Putamen (tissue), 1 donor: ENCODE measurements around the gene TAB2.

Experiments used
- DNase-seq: peaks from one replicate; pipeline ENCODE4 v3.0.0-alpha.2; 2016; ENCODE audit warnings: low spot score

The TAB2 gene

DNA sequence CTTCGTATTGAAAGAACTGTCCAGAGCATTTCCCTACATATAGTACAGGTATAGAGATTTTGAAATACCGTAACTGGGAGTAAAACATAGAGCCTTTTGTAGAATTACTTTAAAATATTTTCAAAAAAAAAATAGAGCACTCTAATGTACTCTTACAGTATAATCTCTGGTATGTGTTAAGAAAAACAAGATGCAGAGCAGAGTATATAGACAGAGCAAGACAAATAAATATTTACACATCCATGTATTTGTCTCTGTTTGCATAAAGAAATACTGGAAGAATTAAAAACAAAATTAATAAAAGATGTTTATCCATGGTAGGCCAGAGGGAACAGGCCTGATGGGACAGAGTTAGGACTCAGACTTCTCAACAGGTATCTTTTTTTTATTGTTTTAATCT, 54.5 kb downstream of the TAB2 start:
- DNase-seq, result no peak

DNA sequence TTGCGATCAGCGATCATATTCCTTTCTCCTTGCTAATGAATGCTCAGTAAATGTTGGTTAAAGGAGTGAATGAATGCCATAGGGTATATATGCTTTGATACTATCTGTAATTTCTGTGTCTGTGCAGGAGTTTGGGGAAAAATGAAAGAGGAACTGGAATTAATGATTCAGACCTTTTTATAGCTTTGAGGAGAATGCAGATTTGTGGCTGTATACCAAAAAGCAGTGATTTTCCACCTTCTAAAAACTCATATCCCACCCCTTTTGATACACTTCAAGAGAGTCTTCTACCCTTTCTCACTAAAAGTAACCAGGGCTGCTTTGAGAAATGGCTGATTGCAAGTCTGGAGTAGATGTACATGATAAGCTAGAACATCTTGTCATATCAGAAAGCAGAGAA, 56.0 kb downstream of the TAB2 start:
- DNase-seq, result no peak

DNA sequence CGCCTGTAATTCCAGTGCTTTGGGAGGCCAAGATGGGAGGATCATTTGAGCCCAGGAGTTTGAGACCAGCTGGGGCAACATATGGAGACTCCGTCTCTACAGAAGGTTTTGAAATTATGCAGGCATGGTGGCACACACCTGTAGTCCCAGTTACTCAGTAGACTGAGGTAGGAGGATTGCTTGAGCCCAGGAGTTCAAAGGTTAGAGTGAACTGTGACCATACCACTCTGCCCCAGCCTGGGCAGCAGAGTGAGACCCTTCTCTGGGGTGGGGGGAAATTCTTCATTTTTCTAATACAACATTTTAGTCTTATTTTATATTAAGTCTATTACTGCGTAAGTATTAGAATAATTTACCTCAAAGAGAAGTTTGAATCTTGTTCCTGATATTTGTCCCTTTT, 62.5 kb downstream of the TAB2 start:
- no peak for DNase-seq

DNA sequence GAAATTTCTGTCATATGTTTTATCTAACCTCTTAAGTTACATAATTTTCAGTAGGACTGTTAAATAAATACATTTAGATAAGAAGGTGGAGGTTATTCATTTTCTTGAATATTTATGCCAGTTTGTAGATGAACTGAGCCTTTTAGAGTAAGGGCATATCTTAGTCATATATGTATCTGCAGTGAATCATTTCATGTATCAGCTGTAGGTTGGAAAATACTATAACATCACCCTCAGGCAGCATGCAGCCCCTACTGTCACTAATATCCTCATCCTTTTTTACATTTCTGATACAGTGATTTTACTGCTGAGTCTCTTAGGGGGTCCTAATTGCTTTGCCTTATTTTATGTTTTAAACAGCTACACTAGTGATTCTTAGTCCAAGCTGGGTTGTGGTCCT, 63.0 kb downstream of the TAB2 start:
- no peak for DNase-seq

DNA sequence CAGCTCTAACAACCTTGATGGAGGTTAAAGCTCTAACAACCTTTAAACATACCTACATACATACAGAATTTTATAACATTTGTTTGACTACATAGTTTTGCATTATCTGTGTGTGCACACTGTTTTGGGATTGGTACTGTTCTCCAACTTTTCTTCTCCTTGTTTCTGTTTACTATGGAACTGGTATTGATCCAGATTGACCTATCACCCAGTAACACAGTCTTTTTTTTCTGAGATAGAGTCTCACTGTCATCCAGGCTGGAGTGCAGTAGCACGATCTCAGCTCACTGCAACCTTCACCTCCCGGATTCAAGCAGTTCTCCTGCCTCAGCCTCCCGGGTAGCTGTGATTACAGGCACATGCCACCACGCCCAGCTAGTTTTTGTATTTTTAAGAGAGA, 65.9 kb downstream of the TAB2 start:
- no peak for DNase-seq

DNA sequence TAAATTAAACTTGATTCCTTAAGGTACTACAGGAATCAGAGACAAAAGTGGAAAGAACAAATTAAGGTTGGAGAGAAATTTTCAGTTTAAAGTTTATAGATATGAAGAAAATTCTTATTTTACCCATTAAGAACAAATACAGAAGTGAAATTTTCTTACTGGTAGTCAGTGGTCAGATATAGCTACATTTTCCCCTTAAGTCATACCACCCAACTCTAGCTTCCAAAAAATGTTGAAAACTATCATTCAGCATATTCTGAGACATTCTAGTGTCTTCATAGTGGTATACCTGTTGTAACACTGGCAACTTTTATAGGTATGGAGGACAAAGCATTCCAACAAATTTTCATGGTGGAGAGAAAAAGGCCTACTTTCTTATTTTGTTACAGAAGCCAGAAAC, 67.0 kb downstream of the TAB2 start:
- no peak for DNase-seq

DNA sequence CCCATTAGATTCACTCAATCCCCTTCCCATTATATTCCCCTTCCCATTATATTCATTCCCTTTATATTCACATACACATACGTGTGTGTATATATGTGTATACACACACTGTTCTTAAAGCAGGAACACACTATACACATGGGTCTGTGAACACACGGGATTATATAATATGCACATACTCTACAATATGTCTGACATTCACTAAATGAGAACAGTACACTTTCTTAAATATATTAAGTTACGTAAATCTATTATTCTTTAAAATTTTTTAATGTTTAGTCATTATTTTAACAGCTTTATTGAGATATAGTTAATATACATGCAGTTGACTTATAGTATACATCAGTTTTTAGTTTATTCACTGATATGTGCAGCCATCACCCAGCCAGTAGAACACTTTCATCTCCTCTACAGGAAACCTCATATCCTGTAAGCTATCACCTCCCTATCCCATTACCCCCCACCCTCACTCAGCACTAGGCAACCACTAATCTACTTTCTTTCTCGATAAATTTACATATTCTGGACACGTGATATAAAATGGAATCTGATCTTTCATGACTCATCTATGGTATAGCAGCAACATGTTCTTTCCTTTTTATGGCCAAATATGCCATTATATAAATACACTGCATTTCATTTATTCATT, 68.6 kb downstream of the TAB2 start:
- DNase-seq, result no peak

DNA sequence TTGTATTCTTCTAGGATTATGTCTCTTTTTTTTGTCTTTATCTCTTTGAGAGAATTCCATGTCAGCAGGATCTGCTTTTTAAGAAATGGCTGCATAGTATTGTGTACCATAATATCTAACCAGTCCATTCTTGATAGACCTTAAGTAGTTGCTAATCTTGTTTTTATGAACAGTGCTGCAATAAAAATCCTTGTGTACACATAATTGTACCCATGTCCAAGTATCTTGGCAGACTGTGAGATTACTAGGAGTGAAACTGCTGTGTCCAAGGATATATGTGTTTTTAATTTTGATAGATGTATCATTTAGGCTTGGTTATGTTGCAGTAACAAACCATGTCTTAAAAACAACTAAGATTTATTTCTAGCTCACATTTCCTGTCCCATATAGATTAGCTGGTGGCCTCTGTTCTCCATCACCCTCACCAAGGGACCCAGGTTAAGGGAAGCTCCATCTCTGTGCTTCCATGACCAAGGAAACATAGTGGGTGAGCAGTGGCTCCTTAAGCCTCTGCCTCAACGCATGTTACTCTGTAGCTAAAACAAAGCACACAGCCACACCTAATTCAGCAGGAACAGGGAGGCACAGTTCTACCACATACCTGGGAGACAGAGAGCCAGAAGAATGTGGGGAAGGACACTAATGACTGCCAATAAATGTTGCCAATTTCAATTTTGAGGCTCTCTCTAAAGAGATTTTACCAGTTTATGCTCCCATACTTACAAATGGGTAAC, 70.4 kb downstream of the TAB2 start:
- no peak for DNase-seq

DNA sequence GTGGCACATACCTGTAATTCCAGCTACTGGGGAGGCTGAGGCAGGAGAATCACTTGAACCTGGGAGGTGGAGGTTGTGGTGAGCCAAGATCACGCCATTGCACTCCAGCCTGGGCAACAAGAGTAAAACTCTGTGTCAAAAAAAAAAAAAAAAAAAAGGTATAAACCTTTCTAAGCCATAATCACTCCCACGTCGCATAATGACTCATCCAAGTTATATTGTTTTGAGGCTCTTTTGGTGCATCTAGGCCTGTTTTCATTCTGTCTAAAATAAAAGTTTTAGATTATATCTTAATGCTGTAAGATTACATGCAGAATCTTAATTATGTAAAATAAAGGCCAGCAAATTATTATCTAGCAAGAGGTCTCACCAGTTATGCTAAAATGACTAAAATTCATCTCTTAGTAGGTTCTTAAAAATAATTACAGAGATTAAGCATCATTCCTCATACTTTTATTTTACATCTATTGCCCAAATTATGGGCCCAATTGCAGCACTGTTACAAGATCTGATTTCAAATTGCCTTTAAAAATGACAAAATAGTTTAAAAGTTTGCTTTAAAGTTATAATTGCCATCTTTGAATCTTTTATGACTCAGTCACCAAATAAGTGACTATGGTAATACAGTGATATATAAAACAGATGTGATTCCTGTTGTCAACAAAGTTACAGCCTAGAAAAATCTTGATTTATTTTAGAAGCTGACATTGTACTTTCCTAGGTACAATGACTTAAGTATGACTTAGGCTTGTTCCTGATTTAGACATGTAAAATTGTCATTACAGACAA, 72.2 kb downstream of the TAB2 start:
- no peak for DNase-seq

DNA sequence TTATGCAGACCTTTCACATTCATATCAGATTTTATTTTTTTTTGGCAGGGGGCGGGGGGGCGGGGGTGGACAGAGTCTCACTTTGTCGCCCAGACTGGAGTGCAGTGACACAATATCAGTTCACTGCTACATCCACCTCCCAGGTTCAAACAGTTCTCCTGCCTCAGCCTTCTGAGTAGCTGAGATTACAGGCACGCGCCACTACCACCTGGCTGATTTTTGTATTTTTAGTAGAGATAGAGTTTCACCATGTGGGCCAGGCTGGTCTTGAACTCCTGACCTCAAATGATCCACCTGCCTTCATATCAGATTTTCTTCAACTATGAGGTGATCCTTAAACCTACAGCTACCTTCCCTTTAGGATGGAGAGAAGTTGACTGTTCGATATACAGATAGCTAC, 74.6 kb downstream of the TAB2 start:
- no peak for DNase-seq

DNA sequence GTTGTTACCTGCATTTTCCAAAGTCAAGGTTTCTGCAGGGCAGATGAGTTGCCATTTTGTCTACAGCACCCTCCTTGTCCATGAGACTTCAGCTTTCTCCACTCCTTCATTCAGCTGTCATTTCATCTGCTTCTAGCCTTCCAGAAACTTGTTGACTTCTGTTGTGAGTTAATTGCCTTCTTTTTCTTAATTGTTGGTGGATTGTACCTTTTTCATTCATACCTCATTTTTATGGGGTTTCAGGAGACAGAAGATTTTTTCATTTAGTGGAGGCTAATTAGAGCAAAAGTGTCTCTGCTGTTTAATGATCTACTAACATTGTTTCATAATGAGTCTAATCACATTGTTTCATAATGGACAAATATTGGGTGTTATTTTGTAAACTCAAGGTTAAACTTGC, 75.0 kb downstream of the TAB2 start:
- no peak for DNase-seq

DNA sequence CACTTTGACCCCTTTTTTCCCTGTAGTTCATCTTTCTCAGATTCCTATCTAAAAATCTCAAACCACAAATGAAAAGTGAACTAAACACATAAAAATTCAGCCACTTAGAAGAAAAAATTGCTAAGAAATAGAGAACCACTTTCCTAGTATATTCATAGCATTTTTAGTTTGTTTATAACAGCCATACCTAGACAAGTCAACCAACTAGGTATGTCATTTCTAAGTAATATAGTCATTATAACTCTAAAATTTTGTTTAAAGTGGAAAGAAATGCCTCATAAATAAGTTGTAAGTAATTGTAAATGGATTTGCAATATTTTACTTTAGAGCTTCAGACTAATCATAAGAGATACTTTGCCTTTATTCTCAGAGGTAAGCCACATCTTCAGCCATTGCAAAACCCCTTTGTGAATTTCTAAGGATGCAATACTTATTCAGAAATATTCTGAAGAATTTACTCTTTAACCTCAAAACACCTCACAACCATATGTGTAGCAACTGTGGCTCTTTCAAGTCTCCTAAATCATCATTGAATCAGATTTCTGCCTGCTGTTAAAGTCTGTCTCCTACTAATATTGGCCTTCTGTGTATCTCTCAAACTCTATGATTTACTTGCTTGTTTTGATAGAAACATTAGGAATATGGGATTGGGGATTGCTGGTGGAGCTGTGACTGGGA, 75.6 kb downstream of the TAB2 start:
- no peak for DNase-seq

DNA sequence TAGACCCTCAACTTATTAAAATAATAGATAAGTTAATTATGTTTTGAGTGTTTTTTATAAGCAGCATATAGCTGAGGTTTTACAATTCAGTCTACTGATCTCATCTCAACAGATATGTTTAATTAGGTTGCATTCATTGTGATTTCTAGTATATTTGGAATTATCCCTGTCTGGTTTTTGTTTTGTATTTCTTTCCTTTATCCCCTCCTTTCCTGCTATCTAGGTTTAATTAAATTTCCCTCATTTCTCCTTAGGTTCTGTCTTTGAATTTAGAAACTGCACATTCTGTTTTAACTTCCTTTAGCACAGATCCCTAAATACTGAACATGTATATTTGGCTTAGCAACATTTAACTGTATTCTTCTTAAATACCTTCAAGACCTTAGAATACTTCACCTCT, 77.7 kb downstream of the TAB2 start:
- no peak for DNase-seq

DNA sequence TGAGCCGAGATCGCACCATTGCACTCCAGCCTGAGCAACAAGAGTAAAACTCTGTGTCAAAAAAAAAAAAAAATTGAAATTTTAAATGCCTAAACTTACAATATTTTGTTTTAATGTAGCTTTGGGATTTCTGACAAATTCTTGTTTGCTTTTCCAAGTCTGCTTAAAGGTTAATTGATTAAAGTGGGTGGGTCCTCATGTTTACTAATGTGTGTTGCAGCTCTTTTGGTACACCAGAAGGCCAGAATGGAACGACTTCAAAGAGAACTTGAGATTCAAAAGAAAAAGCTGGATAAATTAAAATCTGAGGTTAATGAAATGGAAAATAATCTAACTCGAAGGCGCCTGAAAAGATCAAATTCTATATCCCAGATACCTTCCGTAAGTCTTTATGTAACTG, 79.9 kb downstream of the TAB2 start:
- DNase-seq, result no peak

DNA sequence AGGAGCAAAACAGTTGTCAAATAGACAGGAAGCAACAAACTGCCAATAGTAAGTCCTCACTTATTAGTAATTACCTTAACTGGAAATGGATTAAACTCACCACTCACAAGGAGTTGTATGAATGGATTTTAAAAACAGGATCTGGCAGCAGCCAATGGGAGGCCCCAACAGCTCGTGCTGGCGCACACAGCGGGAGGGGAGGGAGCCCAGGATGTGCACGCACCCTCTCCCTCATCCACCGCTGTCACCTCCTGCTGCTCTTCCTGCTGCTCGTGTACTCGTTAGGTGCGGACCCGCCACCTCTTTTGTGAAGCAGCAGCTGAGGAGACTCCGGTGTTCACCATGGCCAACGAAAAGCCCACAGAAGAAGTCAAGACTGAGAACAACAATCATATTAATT, 82.5 kb downstream of the TAB2 start, which contains the start of gene SUMO4:
TSS of gene SUMO4 (plus strand) at position 213 of the 400 bp plus-strand sequence. CDS start at position 343, 130 bp downstream.
- no peak for DNase-seq

DNA sequence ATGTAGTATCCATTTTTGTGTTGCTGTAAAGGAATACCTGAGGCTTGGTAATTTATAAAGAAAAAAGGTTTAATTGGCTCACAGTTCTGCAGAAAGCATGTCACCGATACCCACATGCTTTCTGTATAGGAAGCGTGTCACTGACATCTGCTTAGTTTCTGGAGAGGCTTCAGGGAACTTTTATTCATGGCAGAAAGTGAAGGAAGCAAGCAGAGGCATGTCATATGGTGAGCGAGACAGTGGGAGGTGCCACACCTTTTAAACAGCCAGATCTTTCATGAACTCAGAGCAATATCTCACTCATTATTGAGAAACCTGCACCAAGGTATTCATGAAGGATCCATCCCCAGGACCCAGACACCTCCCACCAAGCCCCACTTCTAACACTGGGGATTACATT, 86.0 kb downstream of the TAB2 start:
- DNase-seq, result no peak

DNA sequence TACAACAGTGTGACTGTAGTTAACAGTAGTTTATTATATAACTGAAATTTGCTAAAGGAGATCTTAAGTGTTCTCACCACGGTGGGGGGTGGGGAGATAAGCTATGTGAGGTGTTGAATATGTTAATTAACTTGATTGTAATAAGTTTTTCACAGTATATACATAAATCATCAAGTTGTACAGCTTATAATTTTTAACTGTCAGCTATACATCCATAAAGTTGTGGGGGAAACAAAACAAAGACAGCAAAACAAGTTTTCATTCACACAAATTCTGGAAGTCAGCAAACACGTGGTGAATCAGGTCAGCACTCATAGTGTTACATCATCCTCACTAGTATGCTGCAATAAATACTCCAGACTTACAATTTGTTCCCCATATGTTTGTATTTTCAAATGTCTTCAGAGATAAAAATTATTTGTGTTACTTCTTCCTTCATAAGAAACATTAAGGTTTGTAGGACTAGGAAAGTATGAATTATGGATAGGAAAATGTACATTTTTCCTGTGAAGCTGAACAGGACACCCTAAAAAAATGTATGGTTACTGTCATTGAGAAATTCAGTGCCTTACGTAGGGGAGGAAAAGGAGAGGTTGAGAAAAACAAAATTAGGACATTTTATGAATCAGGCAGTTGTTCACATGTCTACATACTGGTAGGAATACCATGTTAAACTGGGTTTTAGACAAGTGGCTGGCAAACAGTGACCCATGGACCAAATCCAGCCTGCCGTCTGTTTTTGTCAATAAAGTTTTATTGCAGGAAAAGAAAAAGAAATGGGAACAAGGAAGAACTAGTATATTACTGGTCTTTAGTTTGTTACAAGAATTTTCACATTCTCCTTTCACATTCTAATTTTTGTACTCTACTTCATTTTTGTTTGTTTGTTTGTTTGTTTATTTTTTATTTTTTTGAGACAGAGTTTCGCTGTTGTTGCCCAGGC, 88.6 kb downstream of the TAB2 start:
- no peak for DNase-seq

DNA sequence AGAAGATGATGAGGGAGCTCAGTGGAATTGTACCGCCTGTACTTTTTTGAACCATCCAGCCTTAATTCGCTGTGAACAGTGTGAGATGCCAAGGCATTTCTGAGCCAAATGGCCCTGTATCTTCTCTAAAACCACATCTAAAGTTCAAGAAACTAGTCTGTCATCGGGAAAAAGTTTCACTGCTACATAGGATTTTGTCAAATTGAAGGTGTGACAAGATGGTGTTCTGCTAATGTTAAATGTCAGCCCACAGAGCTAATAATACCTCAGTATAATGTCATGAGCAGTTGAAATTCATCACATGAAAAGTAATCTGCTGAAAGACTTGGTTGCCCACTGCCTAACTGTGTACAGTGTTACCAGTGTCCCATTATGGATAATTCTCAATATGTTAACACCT, 92.1 kb downstream of the TAB2 start:
- DNase-seq, result no peak

DNA sequence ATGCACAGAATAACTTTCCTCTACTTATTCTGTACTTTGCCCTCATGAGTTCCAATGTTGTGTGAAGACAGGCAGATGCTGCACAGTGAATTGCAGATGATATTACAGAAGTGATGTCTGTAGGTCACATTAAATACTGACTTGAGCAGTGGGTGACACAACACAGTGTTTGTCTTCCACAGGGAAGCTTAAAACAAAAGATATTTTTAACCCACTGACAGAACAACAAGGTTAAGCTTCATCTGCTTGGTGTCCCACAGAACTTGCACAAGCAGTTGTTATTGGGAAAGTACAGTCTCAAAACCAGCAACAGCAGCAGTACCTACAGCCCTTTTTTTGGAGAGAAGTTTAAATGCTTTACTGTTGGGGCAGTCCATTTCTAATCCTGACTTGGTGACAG, 93.0 kb downstream of the TAB2 start:
- no peak for DNase-seq

DNA sequence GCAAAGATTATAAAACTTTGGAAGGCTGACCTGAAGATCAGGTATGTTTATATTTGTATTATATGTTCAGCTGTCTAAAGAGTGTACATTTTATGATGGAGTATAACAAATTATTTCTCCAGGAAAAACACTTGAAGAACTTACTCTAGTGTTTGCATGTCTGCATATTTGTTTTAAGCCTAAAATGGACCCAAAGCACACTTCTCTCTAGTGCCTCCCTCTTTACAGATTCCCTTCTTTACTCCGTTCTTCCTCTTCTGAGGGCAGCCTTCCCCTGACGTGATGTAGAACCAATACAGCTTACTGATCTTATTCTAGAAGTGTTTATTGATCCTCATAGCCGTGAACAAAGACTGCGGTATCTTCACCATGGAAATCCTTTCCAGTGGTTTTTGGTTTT, 96.5 kb downstream of the TAB2 start:
- DNase-seq, result no peak

DNA sequence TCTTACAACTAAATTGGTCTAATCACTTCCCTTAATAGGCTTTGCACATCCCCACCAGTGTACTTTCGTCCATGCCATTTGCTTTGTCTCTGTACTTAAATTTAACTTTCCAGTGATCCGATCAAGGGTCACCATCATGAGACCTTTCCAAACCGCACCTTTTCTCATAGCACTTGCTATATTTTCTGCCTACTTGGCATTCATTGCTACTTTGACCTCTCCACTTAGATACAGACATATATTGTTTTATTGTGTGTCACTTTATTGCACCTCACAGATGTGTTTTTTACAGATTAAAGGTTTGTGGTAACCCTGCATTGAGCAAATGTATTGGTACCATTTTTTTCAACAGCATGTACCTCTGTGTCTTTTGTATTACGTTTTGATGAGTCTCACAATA, 97.3 kb downstream of the TAB2 start:
- no peak for DNase-seq
